Endothelial cell (in vitro differentiated cells): ENCODE results near the gene PPP3R2. TPM values are rescaled to one million over a fixed set of nuclear protein-coding genes. Genes with fewer than 3 reads are reported as not detected.
"Not testable (repeated sequence)": the region's sequence is repeated elsewhere in the genome, so short reads cannot be mapped to it uniquely, and the experiment has no call there.

Experiments used
- DNase-seq: peaks from one replicate; pipeline ENCODE4 v3.0.0; 2021; ENCODE audit warnings: low spot score
- H3K27ac Mint-ChIP-seq: one replicate; pipeline ENCODE4 v1.8.0; 2021; ENCODE audit warnings: mixed read lengths, inconsistent platforms; ENCODE audit not compliant: unreplicated experiment
- H3K27me3 Mint-ChIP-seq: one replicate; pipeline ENCODE4 v1.8.0; 2021; ENCODE audit warnings: mild to moderate bottlenecking, moderate library complexity, mixed read lengths, inconsistent platforms; ENCODE audit not compliant: unreplicated experiment
- H3K36me3 Mint-ChIP-seq: one replicate; pipeline ENCODE4 v1.8.0; 2021; ENCODE audit warnings: mild to moderate bottlenecking, low read depth, mixed read lengths, inconsistent platforms; ENCODE audit not compliant: unreplicated experiment
- H3K4me1 Mint-ChIP-seq: one replicate; pipeline ENCODE4 v1.8.0; 2021; ENCODE audit warnings: mild to moderate bottlenecking, mixed read lengths, inconsistent platforms; ENCODE audit not compliant: unreplicated experiment
- H3K4me3 Mint-ChIP-seq: one replicate; pipeline ENCODE4 v1.8.0; 2021; ENCODE audit warnings: mild to moderate bottlenecking, mixed read lengths, inconsistent platforms; ENCODE audit not compliant: unreplicated experiment
- H3K9me3 Mint-ChIP-seq: one replicate; pipeline ENCODE4 v1.8.0; 2021; ENCODE audit warnings: mixed read lengths, inconsistent platforms; ENCODE audit not compliant: unreplicated experiment
- total RNA-seq: library from RNA; stranded (reverse); fragmentation: NEBNext Ultra II Directional; extraction: Animal tissue kit (Norgen Biotek cat#: 25700); gene quantifications from one replicate; pipeline ENCODE4 v1.2.1, GENCODE V29; 2021; ENCODE audit not compliant: unreplicated experiment
- TF ChIP-seq, protein P1 (sequence below): fragments of 200-600 bp; sonication (generic); IDR thresholded peaks from one replicate; pipeline ENCODE4 v1.5.0; 2021; ENCODE audit warnings: antibody characterized with exemption; ENCODE audit not compliant: unreplicated experiment

The PPP3R2 gene
- total RNA-seq, 1 donor from 2014 or later: 2.2 TPM

DNA sequence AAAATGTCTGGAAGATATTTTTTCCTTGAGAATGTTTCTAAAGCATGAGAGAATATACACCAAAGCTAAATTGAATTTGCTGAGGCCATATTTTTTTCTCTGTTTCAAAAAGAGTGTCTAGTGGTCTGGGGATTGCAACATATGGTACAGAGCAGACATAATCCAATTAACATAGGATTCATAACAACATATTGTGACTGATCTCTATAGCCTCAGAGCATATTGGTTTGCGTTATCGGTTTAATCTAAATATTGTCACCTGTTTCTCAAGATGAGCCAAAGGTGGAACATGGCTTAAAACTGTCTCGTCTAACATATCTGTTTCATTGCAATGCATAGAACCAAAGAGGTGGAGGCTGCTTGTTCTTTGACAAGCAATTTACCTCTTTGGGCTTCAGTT is 3.9 kb downstream of the PPP3R2 start:
- Mint-ChIP-seq H3K4me1 (no peaks in the 10 kb centered on the region), H3K27me3 (no peaks in the 10 kb centered on the region), H3K27ac (no peak overlapping the region), H3K36me3 (no peaks in the 10 kb centered on the region), H3K4me3 (no peak overlapping the region), H3K9me3 (no peaks in the 10 kb centered on the region)
- DNase-seq: no peak
- TF ChIP-seq, protein P1, sequence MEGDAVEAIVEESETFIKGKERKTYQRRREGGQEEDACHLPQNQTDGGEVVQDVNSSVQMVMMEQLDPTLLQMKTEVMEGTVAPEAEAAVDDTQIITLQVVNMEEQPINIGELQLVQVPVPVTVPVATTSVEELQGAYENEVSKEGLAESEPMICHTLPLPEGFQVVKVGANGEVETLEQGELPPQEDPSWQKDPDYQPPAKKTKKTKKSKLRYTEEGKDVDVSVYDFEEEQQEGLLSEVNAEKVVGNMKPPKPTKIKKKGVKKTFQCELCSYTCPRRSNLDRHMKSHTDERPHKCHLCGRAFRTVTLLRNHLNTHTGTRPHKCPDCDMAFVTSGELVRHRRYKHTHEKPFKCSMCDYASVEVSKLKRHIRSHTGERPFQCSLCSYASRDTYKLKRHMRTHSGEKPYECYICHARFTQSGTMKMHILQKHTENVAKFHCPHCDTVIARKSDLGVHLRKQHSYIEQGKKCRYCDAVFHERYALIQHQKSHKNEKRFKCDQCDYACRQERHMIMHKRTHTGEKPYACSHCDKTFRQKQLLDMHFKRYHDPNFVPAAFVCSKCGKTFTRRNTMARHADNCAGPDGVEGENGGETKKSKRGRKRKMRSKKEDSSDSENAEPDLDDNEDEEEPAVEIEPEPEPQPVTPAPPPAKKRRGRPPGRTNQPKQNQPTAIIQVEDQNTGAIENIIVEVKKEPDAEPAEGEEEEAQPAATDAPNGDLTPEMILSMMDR: no peak

DNA sequence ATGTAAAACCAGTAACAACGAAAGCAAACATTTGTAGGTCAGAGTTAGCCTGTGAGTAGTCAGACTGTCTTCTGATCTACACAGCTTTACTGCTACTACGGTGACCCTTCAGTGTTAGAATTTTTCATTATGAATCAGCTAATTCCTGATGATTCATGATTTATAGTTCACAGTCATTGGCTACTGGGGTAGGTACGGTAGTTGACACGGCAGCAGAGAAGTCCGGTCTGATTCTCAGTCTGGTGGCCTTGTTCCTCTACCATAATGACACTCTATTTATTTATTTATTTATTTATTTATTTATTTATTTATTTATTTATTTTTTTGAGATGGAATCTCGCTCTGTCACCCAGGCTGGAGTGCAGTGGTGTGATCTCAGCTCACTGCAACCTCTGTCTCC is 4.7 kb downstream of the PPP3R2 start:
- H3K4me3 Mint-ChIP-seq, H3K27ac Mint-ChIP-seq, DNase-seq, H3K9me3 Mint-ChIP-seq, H3K4me1 Mint-ChIP-seq, H3K36me3 Mint-ChIP-seq, H3K27me3 Mint-ChIP-seq: not testable (repeated sequence)

DNA sequence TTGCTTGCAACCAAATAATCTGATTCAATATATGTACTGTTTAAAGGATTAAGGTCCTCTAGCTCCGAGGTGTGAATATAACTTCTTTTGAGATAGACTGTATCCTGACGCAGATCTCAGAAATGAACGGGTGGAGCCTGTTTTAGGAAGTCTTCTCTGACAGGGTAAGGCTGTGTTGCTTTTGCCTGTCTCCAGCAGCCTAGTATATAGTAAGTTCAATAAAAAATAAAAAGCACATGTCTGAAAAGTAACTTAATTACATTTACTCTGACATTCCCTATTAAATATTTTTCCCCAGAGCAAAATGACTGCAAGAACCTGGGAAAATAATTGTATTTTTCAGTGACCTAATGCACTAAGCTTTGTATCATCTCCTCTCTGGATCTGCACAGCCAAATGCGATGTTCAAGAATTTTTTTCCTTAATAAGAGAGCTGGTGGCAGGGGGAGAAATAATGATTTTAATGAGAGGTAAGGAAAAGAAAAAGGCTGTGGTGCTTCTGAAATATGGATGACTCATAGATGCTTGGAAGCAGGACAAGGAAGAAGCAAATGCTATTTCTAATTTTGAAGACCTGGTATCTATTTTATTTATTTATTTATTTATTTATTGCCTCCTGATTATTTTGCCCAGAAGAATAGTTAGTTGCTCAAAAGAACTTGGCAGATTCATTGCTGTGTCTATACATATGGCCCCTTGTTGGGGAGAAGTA is 7.3 kb downstream of the PPP3R2 start:
- DNase-seq: no peak
- no peaks in the 10 kb centered on the region for H3K9me3 Mint-ChIP-seq
- no peaks in the 10 kb centered on the region for H3K4me1 Mint-ChIP-seq
- H3K27me3 Mint-ChIP-seq: peaks cover 2% of the 10 kb centered on the region
- H3K4me3 Mint-ChIP-seq: no peak overlapping the region
- no peaks in the 10 kb centered on the region for H3K36me3 Mint-ChIP-seq
- TF ChIP-seq, protein P1: no peak
- H3K27ac Mint-ChIP-seq: no peak overlapping the region

DNA sequence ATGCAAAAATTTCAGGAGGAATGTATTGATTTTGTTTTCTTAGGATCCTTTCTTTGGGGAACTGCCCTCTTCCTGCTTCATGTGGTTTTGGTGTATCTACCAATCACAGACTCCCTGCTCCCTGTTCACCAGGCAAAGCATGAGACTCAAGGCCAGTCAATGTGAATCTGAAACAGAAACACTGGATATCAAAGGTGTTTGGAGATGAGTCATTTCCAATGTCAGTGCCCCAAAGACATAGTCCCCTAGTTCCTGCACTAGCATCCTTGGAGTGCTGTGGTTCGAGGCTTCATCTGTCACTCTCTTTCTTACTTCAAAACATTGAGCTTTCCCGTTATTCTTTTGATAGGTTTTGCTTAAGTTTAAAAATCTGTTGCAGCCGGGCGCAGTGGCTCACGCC is 8.1 kb downstream of the PPP3R2 start:
- TF ChIP-seq, protein P1: no peak
- no peak for DNase-seq
- no peaks in the 10 kb centered on the region for H3K36me3 Mint-ChIP-seq
- no peak overlapping the region for H3K4me3 Mint-ChIP-seq
- no peaks in the 10 kb centered on the region for H3K9me3 Mint-ChIP-seq
- H3K4me1 Mint-ChIP-seq: no peaks in the 10 kb centered on the region
- peaks cover 2% of the 10 kb centered on the region for H3K27me3 Mint-ChIP-seq
- no peak overlapping the region for H3K27ac Mint-ChIP-seq

DNA sequence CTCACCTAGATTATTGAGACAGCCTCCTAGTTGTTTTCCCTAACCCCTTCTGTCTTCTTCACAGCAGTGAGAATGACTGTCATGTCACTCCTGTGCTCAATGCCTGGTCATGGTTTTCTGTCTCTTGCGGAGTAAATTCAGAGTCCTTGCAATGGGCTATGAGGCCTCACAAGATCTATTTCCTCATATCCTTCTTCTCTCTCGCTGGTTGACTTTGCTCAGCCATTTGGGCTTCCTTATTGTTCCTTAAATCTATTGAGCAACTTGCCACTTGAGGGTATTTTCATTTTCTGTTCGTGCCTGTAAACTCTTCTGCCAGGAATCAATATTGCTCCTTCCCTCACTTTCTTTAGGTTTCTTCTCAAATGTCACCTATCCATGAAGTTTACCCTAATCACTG is 9.0 kb downstream of the PPP3R2 start:
- Mint-ChIP-seq H3K9me3 (no peaks in the 10 kb centered on the region), H3K27me3 (peaks cover 2% of the 10 kb centered on the region), H3K4me1 (no peaks in the 10 kb centered on the region), H3K36me3 (no peaks in the 10 kb centered on the region), H3K4me3 (no peak overlapping the region), H3K27ac (no peak overlapping the region)
- DNase-seq: no peak
- TF ChIP-seq, protein P1: no peak
